GM18873 (cell line): ENCODE data around the gene CCN5.
"Not testable (repeated sequence)": the region's sequence is repeated elsewhere in the genome, so short reads cannot be mapped to it uniquely, and the experiment has no call there.

Experiments used
- ATAC-seq: cut with Tn5 transposase; IDR thresholded peaks from one replicate; pipeline ENCODE4 v1.9.1; 2021; ENCODE audit warnings: mild to moderate bottlenecking, moderate library complexity, moderate number of reproducible peaks; ENCODE audit not compliant: unreplicated experiment, low FRiP score

The CCN5 gene

DNA sequence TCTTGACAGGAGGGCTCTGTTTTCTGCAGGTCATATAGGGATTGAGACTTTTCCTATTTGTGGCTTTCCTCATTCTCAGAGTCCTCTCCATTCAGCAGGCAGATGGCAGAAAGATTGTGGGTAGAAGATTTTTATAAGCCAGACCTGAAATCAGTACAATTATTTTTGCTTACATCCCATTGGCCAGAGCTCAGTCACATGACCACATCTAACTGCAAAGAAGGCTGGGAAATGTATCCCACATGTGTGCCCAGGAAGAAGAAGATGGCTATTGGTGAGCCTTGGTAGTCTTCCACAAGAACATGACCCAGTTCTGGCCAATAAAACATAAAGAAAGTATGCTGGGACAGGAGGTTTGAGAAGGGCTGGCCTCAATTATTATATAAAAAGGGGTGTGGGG is 21.5 kb upstream of the CCN5 start:
- ATAC-seq, result no peak

DNA sequence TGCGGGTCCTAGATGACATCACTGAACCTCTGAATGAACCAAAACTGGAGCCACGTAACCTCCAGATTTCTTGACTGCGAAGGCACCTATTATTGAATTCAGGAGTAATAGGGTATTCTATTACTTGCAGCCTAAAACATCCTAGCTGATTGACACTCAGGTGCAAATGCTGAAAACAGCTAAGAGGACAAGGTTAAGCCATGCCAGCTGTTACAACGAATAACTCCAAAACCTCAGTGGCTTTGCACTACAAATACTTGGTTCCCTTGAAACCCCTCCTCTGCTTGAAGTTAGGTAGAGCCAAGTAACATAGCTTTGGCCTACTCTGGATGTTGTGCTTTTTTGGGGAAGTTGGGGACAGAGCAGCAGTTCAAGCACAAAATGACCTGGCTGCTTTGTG is 21.0 kb upstream of the CCN5 start:
- no peak for ATAC-seq

- no peak for ATAC-seq
Observed at GRCh38 chr20:44695295-44695673, 19.9 kb upstream of the CCN5 start.

DNA sequence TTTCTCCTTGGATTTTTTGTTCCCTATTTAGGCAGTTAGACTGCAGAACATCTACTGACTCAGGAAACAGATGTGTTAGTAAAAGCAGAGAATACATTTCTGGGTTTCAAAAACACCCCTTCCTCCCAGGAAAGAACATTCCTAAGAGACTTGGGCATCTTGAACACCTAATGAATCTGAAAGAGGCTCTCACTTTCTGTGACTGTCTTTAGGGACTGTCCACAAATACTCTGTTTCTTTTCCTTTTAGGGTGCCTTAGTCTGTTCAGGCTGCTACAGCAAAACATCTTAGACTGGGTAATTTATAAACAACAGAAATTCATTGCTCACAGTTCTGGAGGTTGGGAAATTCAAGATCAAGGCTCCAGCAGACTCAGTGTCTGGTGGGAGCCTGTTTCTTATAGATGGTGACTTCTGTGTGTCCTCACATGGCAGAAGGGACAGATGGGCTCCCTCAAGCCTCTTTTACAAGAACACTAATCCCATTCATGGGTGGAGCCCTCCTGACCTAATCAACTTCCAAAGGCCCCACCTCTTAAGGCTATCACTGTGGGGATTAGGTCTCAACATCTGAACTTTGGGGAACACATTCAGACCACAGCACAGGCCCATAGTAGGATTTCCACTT is 19.4 kb upstream of the CCN5 start:
- no peak for ATAC-seq

DNA sequence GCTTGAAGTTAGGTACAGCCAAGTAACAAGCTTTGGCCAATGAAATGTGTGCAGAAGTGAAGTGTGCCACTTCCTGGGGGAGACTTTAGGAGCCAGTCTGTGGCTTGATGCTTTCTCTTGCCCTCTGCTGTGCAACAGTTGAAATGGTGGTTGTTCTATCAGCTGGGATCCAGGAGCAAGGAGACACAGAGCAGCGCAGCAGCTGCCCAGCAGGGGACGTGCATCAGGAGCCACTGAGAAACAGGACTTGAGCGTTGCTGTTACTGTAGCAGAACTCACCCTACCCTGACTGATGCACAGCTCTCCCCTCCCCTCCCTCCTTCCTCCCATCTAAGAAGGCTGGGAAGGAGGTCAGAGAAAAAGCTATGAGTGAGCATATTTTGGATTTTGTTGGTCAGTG is 18.9 kb upstream of the CCN5 start:
- ATAC-seq, result no peak

DNA sequence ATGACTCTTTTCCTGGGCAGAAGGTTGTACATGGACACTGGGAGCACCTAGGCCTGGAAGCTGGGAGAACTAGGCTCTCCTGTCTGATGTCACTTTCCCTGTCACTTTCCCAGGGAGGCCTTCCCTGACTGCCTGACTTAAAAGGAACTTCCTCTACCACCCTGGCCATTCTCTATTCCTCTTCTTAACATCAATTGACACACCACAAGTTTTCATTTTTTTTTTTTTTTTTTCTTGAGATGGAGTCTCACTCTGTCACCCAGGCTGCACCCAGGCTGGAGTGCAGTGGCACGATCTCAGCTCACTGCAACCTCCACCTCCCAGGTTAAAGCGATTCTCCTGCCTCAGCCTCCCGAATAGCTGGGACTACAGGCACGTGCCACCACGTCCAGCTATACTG is 18.1 kb upstream of the CCN5 start:
- ATAC-seq, result not testable (repeated sequence)

DNA sequence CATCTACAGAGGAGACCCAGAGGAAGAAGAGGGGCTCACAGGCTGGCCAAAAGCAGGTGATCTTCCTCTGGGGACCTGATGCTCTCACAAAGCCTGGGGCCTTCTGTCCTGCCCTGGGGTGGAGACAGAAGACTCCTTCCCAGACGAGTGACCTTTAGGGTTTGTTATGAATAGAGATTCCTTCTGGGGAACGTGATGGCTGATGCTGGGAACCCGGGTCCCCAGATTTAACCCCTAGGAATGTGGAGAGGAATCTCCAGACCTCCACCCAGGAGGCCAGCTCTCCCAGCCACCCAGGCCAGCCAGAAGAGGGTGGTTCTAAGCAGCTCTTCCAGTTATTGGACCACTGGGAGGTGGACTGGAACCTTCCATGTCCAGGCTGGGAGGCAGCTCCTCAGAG is 16.8 kb upstream of the CCN5 start:
- no peak for ATAC-seq

DNA sequence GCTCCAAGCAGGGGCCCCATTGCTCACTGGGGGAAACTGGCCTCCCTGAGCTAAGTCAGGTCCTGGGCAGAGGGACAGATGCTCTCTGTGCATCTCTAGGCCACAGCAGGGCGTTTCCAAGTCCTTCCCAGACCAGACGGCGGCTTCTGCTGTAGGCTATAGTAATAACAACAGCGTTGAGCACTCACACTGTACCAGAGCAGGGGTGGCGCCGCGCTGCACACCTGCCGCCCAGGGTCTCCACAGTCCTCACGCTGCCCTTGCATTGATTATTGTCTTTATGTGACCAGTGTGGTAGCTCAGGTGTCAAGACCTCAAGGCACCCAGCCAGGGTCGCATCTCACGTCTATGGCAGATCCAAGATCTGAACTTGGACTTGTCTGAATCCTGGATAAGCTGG is 14.9 kb upstream of the CCN5 start:
- no peak for ATAC-seq

GRCh38 chr20:44701118-44701857 is 13.9 kb upstream of the CCN5 start:
- no peak for ATAC-seq

GRCh38 chr20:44701858-44702256 is 13.3 kb upstream of the CCN5 start:
- ATAC-seq, result no peak

- no peak for ATAC-seq
Observed at GRCh38 chr20:44702776-44703175, 12.4 kb upstream of the CCN5 start.

GRCh38 chr20:44703183-44703925 is 11.8 kb upstream of the CCN5 start:
- ATAC-seq, result no peak

- ATAC-seq, result no peak
Observed at GRCh38 chr20:44703956-44704488, 11.1 kb upstream of the CCN5 start.

DNA sequence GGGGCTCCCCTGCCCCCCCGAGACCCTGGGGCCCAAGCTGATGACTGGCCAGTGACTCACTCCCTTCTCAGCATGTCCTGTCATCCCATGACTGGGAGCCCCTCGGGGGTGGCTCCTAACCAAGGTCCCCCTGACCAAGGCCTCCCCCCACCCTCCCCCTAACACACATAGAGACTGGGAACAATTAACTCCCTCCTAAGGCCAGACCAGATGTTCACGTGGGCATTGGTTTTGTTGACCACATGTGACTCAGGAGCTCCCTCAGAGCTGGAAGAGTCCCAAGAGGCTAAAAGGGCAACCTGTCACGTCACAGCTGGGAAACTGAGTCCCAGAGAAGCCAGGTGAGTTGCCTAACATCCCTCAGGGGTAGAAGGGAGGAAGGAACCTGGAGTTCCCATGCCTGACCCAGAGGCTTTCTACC is 10.6 kb upstream of the CCN5 start:
- ATAC-seq, result no peak

DNA sequence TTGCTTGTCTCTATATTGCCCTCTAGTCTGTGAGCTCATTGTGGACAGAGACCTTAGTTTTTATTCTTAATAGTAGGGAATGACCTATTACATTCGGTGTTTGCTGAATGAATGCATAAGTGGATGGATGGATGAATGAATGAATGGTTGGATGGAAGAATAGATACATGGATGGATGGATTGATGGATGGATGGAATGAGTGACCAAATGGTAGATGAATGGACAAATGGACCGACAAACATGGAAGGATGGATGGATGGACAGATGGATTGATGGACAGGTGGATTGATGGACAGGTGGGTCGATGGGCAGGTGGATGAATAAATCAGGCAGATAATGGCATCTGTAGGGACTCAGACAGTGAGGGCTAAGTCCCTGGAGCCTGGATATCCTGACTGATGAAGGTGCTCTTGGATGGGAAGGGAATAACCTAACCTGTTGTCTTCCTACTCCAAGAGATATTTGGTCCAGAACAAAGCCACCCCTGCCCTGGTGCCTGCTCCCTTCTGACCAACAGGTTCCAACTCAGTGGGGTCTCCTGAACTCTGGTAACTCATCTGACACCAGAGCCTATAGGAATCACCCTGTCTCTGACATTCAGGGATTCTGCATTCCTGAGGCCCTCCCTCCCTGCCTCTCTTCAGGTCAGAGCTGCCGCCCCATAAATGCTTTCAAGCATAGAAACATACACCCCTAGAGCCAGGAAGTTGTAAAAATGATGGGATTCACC is 9.6 kb upstream of the CCN5 start:
- ATAC-seq, result no peak

GRCh38 chr20:44706301-44707017 is 8.7 kb upstream of the CCN5 start:
- ATAC-seq, result no peak

GRCh38 chr20:44707018-44707579 is 8.1 kb upstream of the CCN5 start:
- no peak for ATAC-seq

GRCh38 chr20:44709380-44709779 is 5.8 kb upstream of the CCN5 start:
- ATAC-seq, result no peak

DNA sequence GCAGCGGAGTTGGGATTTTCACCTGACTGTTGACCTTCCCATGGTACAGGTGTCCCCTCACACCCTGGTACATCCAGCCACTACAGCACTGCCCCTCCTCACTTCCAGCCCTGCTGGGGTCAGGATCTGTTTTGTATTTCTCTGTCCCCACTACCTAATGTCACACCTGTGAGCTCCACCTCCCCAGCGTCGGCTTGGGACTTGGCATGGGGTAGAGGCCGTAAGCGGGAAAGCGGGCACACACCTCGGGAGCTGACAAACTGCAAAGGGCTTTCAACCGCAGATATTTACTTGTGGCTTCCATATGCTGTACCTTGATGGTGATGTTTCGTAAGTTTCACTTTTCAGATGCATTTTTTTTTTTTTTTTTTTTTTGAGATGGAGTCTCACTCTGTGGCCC is 5.4 kb upstream of the CCN5 start:
- ATAC-seq, result no peak

GRCh38 chr20:44711237-44711636 is 3.9 kb upstream of the CCN5 start:
- ATAC-seq, result no peak
